Right ventricle myocardium inferior (tissue), 1 donor: Measurements from ENCODE around the gene ARHGAP6. TPM values are rescaled to one million over a fixed set of nuclear protein-coding genes. Genes with fewer than 3 reads are reported as not detected.
A peak's percentile ranks its signal among the peaks of the same experiment; 100 is the strongest.
"Not testable (repeated sequence)": the region's sequence is repeated elsewhere in the genome, so short reads cannot be mapped to it uniquely, and the experiment has no call there.

ENCODE experiments used
- ATAC-seq: fragments of 200-7000 bp; cut with Tn5 transposase; one replicate; pipeline ENCODE4 v1.9.1; 2020; ENCODE audit warnings: mild to moderate bottlenecking, moderate library complexity
- DNase-seq: peaks from one replicate; pipeline ENCODE4 v3.0.0; 2021; ENCODE audit errors: missing footprints
- intact Hi-C: fragments of 100-400 bp; cut with DNase I; formaldehyde crosslinking; loops from one replicate; pipeline ENCODE4 v1.11.0; 2022
- total RNA-seq: library from RNA; stranded (reverse); fragmentation: NEBNext Ultra II Directional; extraction: Animal tissue kit (Norgen Biotek cat#: 25700); gene quantifications from one replicate; pipeline ENCODE4 v1.2.1, GENCODE V29; 2021
- donor health status: DM: no; HTN: yes; CAD: no; lungs with severe emphysema.

The ARHGAP6 gene
- total RNA-seq, 1 donor from 2014 or later = 3.8 TPM

DNA sequence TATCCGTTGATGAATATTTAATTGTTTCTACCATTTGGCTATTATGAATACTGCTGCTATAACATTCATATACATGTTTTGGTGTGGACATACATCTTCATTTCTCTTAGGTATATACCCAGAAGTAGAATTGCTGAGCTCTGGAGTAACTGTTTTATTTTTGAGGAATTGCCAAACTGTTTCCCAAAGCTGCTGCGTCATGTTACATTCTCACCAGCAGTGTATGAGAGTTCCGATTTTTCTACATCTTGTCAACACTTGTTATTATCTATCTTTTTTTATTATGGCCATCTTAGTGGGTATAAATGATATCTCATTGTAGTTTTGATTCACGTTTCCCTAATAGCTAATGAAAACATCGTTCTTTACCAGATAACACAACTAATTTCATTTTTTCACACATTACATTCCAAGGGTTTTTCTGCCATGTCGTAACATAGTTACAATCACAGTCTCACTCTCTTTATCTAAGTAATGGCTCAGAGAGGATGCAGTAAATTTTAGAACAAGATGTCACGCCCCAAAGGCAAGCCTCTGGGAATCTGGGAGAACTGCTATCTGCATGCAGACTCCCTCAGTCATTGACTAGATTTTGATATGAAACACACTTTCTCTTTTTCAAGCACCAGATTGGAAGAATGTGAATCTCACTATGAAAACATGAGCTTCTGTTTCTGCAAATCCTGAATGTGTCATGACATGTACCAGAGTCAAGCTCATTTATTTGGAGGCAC lies 10.3 kb downstream of the ARHGAP6 start:
- intact Hi-C loops = no loop called here
- ATAC-seq = no peak
- DNase-seq = no peak

DNA sequence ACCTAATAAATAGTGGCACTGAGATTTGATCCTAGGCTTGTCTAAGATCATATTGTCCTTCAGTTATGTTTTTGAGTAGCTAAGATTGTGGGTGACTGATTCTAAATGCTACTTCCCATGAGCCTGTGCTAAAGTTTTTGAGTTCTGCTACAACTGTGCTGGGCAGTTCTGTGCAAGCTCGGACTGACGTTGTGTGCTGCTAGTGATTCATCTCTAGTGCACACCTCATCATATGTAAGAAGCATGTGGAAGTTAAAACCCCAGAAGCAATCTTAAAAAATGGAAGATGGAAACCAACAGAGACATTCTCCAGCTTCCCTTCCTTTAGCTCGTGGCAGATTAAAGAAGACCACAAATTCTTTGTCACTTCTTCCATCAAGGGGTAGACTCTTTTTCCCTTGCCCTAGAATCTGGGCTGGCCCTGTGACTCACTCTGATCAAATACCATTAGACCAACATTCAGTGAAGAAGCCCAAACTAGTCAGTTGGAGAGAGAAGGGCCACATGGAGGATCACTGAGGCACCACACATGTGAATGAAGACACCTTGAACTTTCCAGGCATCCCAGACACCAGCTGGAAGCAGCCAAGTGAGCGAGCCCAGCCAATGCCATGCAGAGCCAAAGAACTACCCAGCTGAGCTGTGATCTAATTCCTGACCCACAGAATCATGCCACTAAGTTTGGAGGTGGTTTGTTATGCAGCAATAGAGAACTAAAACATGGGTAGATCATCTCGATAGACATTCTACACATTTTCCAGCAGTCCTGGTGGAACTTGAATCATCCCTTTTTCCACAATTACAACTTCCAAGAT lies 16.8 kb downstream of the ARHGAP6 start:
- ATAC-seq (no peak), DNase-seq (no peak)
- intact Hi-C loops = no loop called here

DNA sequence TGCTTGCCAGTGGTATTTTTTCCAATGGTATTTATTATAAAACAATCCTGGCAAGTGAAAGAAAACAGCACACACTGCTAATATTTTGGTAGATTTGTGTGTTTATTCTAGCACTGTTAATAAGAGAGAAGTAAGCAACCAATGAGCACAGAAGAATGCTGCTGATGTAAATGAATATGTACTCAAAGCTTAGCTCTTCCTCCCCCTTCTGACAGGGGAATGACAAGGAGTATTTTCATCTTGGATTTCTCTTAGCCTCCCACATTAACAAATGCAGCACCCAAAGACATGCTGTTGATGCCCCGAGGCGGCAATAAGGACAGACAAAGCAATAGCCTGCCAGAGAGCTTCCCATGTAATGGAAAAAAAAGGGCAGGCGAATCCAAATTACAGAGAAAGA lies 18.6 kb downstream of the ARHGAP6 start:
- ATAC-seq (no peak), DNase-seq (no peak)
- intact Hi-C loops = no loop called here

DNA sequence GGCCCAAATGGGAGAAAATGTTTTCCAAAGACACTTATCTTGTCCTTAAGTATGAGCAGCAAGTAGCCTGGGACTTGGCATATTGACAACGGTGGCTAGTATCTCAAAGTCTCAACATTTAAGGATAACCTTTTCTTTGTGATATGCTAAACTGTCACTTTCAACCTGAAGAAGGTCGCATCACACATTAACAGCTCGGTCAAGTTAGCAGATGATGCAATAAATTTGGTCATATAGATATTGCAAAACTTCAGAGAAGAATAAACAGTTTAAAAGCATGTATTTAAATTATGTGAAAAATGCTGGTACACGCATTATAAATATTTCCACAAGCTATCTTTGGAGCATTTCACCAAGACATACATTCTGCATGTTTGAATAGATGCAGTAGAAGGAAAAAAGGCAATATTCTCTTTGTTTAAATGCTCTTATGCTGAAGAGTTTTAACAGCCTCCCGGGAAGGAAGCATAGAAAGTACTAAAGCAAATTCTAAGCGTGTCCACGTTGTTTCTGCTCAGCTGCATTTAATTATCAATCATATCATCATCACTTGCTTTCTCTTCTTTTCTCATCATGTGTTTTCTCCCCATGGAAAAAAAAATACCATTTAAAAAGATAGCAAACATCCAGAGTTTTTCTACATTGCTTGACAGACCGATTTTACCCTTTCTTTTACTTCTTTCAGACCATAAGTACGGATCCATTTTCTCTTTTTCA lies 24.2 kb downstream of the ARHGAP6 start:
- ATAC-seq (no peak), DNase-seq (no peak)
- intact Hi-C loops = no loop called here

DNA sequence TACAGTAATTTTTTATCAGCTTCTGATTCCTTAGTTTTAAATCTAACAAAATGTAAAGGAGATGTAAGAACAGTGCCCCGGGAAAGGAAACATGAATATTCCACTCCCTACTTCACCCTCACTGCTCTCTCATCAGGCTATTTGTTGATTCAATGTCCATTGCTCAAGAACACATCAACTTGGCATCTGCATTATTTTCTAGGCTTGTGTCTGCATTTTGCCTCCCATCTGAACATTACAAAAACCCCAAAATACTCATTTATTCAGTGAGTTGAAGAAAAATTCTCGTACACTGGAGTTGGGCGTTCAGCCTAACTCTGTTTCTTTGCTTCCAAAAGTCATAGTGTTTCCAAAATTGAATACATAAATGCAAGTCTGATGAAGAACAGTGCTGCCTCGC lies 25.6 kb downstream of the ARHGAP6 start:
- ATAC-seq (no peak), DNase-seq (no peak)
- intact Hi-C loops = no loop called here

DNA sequence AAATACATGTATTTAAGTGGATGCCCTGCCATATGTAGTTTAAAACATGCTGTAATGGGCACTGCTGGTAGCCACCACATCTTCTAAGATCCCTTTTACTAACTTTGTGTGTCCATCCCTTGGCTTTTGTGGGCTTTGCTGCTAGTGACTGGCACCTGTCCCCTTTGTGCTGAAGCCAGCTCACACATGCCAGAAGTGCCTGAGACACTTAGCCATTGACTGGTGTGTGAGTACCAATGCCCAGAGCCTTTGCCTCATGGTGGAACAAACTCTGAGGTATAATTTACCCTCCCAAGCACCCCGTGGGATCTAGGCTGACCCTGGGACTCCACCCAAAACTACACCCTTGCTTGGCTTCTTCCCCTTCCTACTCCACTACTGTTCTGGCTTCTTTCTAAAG lies 33.0 kb downstream of the ARHGAP6 start:
- intact Hi-C loops = no loop called here
- ATAC-seq = no peak
- no peak for DNase-seq

DNA sequence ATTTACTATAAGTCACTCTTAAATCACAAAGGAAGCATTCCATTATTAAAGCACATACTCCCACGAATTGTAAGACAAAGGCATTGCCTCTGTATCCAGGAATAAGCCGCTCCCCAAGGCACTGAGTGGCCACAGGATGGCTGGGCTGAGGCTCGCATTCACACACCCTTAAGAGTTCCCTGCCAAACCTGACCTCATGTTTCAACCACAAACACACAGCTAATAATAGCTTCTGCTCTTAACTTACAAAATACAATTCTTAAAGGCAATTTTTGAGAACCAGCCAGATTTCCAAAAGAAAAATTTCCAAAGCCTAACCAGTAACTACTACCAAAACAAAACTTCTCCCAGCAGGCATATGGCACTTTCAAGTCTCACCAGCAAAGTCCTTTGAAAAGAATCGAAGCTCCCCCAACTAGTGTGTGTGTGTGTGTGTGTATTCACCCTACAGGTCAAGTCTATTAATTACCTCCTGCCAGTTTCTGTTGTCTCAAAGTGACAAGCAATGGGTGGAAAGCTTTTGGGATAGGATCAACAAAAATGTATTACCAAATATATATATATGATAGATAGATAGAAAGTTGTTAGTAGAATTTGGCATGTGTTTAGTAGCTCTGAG lies 36.0 kb downstream of the ARHGAP6 start:
- ATAC-seq (peak; percentile 67), DNase-seq (no peak)
- intact Hi-C loops = no loop called here

DNA sequence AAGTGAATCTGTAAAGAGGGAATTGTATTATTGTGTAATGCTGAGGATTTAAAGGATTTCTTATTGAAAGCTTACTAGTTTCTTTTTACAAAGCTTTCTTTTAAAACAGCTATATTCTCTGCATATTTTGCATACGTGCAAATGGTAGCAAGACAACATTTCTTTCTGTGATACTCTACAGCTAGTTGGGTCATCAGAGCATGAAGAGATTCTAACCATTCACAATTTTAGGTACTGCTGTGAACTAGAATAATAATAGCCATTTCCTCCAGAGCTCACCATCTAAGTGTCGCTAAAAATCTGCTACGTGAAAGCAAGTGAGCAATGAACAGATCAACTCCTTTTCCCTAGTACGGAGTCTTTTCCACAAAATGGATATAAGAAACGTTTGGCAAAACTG lies 37.3 kb downstream of the ARHGAP6 start:
- no peak for DNase-seq

DNA sequence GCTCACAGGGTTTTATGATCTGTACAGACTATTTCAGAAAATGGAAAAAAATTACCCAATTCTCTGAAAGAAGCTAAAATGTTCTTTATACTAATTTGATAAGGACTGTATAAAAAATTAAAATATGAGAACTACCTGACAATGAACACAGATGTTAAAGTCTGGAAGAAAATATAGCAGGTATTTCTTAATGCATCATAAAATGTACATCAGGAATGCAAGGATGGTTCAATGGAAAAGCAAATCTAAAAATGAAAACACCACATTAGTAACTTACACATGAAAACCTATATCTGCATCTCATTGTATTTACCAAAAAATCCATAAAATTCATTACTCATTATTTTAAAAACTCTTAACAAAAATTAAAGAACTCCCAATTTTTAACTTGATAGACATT lies 39.4 kb downstream of the ARHGAP6 start:
- no peak for ATAC-seq
- intact Hi-C loops = no loop called here
- no peak for DNase-seq

More for the DNA sequence above, 37.3 kb downstream of the ARHGAP6 start:
- ATAC-seq = no peak
- intact Hi-C loops = no loop called here

DNA sequence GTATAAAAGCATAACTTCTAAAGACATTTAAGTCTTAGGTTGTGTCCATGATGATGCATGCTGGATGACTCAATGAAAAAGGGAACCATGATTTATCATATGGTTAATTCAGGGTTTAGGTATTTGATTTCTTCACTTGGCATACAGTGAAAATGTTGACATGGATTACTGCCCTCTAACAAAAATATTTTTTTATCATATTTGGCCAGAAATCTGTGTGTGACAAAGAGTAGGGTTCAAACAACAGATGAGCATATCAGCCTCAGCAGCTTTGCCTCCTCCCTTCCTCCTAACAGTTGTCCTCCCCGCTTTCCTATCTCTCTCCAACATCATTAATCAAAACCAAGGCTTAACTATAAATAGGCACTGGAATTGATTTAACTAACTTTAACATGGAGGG lies 46.3 kb downstream of the ARHGAP6 start:
- no peak for DNase-seq
- no peak for ATAC-seq
- intact Hi-C loops = no loop called here

DNA sequence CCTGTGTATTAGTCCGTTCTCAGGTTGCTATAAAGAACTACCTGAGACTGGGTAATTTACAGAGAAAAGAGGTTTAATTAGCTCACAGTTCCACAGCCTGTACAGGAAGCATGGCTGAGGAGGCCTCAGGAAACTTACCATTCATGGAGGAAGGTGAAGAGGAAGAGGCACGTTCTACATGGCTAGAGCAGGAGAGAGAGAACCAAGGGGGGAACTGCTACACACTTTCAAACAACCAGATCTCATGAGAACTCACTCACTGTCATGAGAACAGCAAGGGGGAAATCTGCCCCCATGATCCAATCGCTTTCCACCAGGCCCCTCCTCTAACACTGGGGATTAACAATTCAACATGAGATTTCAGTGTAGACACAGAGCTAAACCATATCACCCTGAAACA lies 51.5 kb downstream of the ARHGAP6 start:
- DNase-seq, ATAC-seq, intact Hi-C loops: not testable (repeated sequence)

DNA sequence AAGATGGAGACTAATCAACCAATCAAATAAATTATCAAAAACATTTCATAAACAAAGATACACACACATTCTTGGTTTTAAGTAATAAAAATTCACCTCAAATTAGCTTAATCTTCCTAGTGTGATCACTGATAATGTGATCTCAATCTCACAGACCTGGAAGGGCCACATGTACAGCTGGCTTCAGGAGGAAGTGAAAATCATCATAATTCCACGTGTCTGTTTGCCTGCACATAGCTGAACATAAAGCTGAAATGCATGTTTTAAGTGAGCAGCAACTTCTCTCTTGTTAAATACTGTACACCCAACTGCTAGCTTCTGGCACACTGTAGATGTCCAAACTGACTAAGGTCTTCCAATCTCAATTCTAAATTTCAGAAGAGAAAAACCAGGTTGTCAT lies 53.8 kb downstream of the ARHGAP6 start:
- ATAC-seq (no peak), DNase-seq (no peak)
- intact Hi-C loops = no loop called here

DNA sequence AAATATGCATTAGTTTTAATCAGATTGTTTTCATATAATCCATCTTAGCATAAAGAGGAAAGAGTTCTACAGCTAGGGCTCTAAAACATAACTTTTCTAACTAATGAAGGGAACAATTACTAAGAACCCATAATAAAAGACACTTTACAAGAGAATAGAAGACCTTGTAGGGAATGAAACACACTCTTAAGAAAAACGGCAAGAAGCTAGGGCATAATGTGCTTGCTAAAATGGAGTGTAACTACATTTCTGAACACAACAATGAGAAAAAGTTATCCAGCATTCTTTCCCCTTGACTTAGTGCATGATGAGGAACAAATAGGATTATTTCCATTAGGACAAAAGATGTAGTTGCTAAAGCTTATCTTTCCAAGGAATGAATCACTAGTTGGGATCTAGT lies 54.6 kb downstream of the ARHGAP6 start:
- no peak for ATAC-seq
- intact Hi-C loops = no loop called here
- no peak for DNase-seq

DNA sequence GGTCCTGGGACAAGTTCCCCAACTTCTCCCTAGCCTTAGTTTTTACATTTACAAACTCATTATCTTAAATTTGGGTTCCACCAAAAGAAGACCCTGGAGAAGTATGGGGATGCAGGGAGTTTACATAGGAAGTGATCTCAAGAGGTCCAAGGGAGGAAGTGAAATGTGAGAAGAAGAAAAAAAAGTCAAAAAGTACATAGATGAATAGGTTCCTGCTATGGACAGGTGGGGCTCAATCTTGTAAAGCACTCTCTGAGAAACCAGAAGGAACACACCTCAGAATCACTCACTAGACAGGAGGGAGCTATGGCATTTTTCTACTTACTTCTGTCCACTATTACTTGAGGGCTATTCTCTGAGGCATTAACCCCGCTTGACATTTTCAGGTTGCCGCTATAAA lies 56.6 kb downstream of the ARHGAP6 start:
- intact Hi-C loops = no loop called here
- ATAC-seq (no peak), DNase-seq (no peak)

DNA sequence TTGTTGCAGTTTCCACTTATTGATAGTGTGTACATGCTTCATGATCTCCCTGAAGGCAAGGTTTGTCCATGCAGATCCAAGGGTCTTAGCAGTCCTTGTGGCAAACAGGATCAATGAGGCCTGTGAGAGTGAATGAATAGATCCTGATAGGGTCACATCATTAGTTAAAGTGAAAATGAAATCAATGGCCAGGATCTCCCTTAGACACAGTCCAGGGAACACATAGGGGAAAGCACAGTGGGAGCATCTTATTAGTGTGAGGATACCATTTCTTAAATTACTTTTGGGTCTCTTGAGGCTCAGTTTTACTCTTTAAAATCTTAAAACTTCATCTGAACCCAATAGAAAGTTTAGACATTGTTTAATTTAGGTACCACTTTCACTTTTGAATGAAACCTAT lies 59.3 kb downstream of the ARHGAP6 start:
- intact Hi-C loops = no loop called here
- DNase-seq (no peak), ATAC-seq (no peak)

DNA sequence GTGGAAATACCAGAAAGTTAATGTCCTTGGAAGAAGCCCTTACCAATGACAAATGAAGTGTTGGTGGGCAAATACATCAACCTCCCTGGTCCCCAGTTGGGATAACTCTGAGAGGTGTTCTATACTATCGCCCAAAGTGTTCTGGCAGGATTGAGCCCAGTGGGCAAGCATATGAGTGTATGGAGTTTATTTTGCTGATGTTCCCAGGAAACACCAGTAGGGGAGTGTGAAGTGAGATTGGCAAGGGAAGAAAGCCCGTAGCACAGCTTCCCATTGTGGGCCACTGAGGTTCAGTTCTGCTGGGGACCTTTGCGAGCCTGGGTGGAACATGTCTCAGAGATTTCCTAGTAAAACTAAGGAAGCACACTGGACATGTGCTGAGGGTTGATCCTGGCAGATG lies 65.1 kb downstream of the ARHGAP6 start:
- DNase-seq (no peak), ATAC-seq (no peak)
- intact Hi-C loops = no loop called here

DNA sequence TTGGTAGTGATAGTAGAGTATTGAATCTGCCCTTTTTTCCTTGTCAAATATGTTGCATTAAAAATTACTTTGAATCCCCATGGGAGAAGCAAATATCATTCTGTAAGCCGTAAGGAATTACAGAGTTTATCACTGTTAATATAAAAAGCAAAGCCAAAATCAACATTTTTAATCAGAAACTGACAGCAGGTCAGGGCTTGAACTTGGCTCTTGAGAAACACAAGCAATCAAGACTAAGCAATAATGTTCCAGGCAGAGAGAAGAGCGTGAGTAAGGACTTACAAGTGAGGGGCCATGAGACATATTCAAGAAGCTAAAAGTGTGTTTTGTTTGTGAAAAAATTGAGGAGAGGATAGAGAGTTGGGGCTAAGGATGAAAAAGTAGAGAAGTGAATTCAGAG lies 68.2 kb downstream of the ARHGAP6 start:
- intact Hi-C loops = no loop called here
- ATAC-seq (no peak), DNase-seq (no peak)

DNA sequence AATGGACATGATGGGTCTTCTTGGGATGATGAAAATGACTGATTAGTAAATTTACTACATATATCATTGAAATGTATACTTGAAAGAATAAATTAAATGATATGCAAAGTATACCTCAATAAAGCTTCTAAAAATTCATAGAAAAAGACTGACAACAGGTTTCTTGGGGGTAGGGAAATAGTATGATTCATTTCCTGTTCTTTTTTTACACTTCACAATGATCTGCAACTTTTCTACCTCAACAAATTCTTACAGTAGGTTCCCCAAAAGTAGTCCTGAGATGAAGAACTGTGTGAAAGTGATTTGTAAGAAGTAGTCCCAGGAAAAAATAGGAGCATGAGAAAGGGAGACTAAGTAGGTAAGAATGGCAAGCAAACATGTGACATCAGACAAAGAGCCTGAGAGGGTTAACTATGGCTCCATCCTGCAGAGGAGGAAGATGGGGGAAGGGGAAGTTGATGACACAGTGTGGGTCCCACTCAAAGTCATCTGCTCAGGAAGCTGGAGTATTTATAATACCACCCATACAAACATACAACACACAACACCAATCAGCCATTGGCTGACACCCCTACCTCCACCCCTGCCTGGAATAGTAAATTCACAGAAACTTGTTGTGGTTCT lies 73.9 kb downstream of the ARHGAP6 start:
- intact Hi-C loops = no loop called here
- ATAC-seq = no peak

DNA sequence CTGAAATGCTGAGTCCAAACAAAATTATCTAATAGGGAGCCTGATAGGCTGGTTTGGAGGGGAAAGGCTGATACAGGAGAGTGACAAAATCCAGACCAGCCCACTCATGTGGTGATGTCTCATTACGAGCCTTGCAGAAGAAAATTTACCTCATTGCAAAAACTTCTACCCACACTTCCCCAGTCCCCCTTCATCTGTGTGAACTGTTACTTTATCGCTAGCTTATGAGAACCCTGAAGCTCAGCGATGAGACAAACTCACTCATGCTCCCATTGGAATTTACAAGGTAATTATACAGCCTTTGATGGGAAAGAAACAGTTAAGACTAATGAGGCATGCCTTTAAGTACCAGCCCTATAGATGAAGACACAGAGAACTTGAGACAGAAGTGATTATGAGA lies 76.1 kb downstream of the ARHGAP6 start:
- intact Hi-C loops = no loop called here
- ATAC-seq = no peak
- no peak for DNase-seq

More for the DNA sequence above, 73.9 kb downstream of the ARHGAP6 start:
- no peak for DNase-seq
